ENCODE measurements around the gene METAP1D.

The METAP1D gene

DNA sequence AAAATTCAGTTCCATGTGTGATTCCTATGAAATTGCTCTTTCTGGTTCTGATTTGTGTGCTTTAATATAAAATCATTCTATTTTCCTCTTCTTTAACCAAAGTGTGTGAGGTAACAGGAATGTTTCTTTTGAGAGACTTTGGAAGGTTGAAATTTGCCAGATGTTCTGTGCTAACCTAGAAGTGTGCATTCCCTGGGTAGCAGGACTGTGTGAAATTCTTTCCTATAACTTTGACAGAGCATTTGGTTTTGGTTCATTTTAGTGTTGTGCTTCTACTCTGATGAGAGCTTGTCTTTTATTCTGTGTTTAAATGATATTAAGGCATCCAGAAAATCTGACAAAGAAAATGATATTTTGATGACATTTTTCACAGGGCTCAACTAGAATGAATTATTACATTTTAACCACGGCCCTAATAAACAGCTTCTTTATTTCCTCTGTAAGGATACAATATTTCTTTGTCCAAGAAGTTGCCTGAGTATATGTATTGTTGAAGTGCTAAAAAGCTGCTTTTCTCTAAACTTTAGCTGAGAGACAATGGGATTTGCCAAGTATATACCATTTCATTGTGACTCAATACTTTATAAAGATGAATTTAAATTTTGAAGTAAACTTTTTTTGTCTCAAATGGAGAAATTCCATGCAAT is 50.8 kb downstream of the METAP1D start:
- DNase-seq (ENCODE audit: low read depth in 1 of 2, low spot score in 1 of 2): no peak
- TF ChIP-seq POLR2AphosphoS5 (IDR thresholded peaks at IDR 0.05; ENCODE audit: low read depth) (no peak), GABPA (IDR thresholded peaks at IDR 0.05; ENCODE audit: low read depth) (no peak)
- TF ChIP-seq, protein P1, sequence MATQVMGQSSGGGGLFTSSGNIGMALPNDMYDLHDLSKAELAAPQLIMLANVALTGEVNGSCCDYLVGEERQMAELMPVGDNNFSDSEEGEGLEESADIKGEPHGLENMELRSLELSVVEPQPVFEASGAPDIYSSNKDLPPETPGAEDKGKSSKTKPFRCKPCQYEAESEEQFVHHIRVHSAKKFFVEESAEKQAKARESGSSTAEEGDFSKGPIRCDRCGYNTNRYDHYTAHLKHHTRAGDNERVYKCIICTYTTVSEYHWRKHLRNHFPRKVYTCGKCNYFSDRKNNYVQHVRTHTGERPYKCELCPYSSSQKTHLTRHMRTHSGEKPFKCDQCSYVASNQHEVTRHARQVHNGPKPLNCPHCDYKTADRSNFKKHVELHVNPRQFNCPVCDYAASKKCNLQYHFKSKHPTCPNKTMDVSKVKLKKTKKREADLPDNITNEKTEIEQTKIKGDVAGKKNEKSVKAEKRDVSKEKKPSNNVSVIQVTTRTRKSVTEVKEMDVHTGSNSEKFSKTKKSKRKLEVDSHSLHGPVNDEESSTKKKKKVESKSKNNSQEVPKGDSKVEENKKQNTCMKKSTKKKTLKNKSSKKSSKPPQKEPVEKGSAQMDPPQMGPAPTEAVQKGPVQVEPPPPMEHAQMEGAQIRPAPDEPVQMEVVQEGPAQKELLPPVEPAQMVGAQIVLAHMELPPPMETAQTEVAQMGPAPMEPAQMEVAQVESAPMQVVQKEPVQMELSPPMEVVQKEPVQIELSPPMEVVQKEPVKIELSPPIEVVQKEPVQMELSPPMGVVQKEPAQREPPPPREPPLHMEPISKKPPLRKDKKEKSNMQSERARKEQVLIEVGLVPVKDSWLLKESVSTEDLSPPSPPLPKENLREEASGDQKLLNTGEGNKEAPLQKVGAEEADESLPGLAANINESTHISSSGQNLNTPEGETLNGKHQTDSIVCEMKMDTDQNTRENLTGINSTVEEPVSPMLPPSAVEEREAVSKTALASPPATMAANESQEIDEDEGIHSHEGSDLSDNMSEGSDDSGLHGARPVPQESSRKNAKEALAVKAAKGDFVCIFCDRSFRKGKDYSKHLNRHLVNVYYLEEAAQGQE (IDR thresholded peaks at IDR 0.05; ENCODE audit: insufficient replicate concordance, low read depth): no peak
- no peak overlapping the region for H3K27ac ChIP-seq (replicated peaks)
- no peaks in the 10 kb centered on the region for H3K27me3 ChIP-seq (ENCODE audit: insufficient read depth, poor library complexity, severe bottlenecking)
- no peak overlapping the region for H3K4me3 ChIP-seq (replicated peaks; ENCODE audit: insufficient read depth, low read length)

DNA sequence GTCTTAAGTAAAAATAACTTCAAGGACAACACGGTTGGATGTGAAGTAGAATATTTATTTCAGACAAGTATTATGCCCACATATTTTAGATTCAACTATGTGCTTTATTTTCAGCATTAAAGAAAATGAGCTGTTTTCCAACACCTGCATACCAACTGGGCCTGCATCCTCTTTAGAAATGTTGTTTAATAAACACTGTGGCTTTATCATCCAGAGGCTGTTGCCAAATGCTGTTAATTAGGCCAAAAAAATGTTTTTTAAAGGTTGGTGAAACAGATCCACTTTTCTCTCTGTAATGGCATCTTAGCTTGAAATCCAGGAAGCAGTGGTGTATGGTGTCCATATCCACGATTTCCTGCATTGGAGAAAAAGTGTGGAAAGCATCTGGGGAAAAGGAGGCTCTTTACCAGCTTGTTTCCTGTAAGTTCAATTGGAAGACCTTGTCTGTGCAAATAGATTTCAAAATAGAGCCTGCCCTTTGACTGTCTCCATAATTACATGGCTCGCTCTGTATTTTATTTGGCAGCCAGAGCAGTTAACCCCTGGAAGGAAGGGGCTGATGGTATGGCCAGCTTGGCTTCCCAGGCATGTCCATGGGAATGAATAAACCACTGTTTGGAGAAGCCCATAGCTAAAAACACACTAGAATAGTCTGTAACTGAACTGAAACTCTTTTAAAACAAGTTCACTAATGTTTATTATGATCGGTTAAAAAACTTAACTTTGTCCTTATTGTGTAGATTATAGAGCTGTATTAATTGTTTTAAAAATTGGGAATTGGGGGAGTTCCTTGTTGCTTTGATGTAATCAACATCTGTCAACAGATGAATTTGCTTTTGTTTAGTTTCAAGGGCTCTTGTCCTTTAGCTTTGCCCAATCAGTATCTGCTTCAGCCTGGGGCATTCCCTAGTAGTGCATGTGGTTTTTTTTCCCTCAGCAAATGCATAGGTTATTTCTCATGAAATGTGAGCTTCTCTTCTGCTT is 52.5 kb downstream of the METAP1D start:
- no peaks in the 10 kb centered on the region for H3K27me3 ChIP-seq (ENCODE audit: insufficient read depth, poor library complexity, severe bottlenecking)
- no peak for DNase-seq (ENCODE audit: low read depth in 1 of 2, low spot score in 1 of 2)
- H3K27ac ChIP-seq (replicated peaks): no peak overlapping the region
- no peak overlapping the region for H3K4me3 ChIP-seq (replicated peaks; ENCODE audit: insufficient read depth, low read length)
- TF ChIP-seq, protein P1 (IDR thresholded peaks at IDR 0.05; ENCODE audit: insufficient replicate concordance, low read depth): no peak
- TF ChIP-seq SPI1 (IDR thresholded peaks at IDR 0.05; ENCODE audit: borderline replicate concordance, low read depth) (no peak), GABPA (IDR thresholded peaks at IDR 0.05; ENCODE audit: low read depth) (no peak), POLR2AphosphoS5 (IDR thresholded peaks at IDR 0.05; ENCODE audit: low read depth) (no peak)
- TF ChIP-seq, protein P2, sequence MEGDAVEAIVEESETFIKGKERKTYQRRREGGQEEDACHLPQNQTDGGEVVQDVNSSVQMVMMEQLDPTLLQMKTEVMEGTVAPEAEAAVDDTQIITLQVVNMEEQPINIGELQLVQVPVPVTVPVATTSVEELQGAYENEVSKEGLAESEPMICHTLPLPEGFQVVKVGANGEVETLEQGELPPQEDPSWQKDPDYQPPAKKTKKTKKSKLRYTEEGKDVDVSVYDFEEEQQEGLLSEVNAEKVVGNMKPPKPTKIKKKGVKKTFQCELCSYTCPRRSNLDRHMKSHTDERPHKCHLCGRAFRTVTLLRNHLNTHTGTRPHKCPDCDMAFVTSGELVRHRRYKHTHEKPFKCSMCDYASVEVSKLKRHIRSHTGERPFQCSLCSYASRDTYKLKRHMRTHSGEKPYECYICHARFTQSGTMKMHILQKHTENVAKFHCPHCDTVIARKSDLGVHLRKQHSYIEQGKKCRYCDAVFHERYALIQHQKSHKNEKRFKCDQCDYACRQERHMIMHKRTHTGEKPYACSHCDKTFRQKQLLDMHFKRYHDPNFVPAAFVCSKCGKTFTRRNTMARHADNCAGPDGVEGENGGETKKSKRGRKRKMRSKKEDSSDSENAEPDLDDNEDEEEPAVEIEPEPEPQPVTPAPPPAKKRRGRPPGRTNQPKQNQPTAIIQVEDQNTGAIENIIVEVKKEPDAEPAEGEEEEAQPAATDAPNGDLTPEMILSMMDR (IDR thresholded peaks at IDR 0.05; ENCODE audit: insufficient read depth, low read length): no peak

DNA sequence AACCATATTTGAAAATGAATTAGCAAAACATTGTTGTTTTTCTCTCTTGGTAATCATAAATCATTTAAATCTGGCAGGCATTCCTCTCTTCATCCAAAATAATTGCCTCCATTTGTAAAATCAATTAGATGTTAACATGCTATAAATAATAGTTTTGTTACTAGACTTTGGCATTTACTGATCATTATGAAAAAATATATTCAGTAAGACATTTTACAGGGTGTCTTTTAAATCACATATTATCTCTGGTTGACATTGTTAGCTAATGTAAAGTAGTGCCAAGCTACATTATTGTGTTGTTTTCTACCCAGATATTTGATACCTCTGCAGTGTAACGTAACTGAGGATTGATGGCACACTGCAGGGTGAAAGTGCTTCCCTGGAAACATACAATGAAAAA is 53.7 kb downstream of the METAP1D start:
- Histone ChIP-seq H3K4me3 (replicated peaks; ENCODE audit: insufficient read depth, low read length) (no peak overlapping the region), H3K27ac (replicated peaks) (no peak overlapping the region), H3K27me3 (ENCODE audit: insufficient read depth, poor library complexity, severe bottlenecking) (no peaks in the 10 kb centered on the region)
- TF ChIP-seq POLR2AphosphoS5 (IDR thresholded peaks at IDR 0.05; ENCODE audit: low read depth) (no peak), SPI1 (IDR thresholded peaks at IDR 0.05; ENCODE audit: borderline replicate concordance, low read depth) (no peak), GABPA (IDR thresholded peaks at IDR 0.05; ENCODE audit: low read depth) (no peak)
- TF ChIP-seq, protein P2 (IDR thresholded peaks at IDR 0.05; ENCODE audit: insufficient read depth, low read length): no peak
- TF ChIP-seq, protein P1 (IDR thresholded peaks at IDR 0.05; ENCODE audit: insufficient replicate concordance, low read depth): no peak
- no peak for DNase-seq (ENCODE audit: low read depth in 1 of 2, low spot score in 1 of 2)

All from HL-60 (cell line).